Parathyroid adenoma (tissue), 2 donors: ENCODE data around the gene HSPB2.

Experiments used
- H2AFZ ChIP-seq: fragments of 300-600 bp; sonication (generic); one replicate; pipeline ENCODE4 v1.7.0; 2017; ENCODE audit warnings: antibody characterized with exemption, mild to moderate bottlenecking
- H3K27ac ChIP-seq: fragments of 300-600 bp; sonication (generic); one replicate; pipeline ENCODE4 v1.7.0; 2017
- H3K27me3 ChIP-seq: fragments of 300-600 bp; sonication (generic); one replicate; pipeline ENCODE4 v1.7.0; 2017; ENCODE audit warnings: low read length; ENCODE audit not compliant: control insufficient read depth, insufficient read depth
- H3K36me3 ChIP-seq: fragments of 300-600 bp; sonication (generic); one replicate; pipeline ENCODE4 v1.7.0; 2017; ENCODE audit warnings: low read length; ENCODE audit not compliant: control insufficient read depth, insufficient read depth
- H3K4me1 ChIP-seq: fragments of 300-600 bp; sonication (generic); one replicate; pipeline ENCODE4 v1.7.0; 2017; ENCODE audit warnings: control low read depth
- H3K4me2 ChIP-seq: fragments of 300-600 bp; sonication (generic); one replicate; pipeline ENCODE4 v1.7.0; 2017; ENCODE audit warnings: low read length
- H3K4me3 ChIP-seq: fragments of 300-600 bp; sonication (generic); one replicate; pipeline ENCODE4 v1.7.0; 2017; ENCODE audit warnings: low read depth, low read length
- H3K79me2 ChIP-seq: fragments of 300-600 bp; sonication (generic); one replicate; pipeline ENCODE4 v1.7.0; 2017; ENCODE audit warnings: control low read depth
- H3K9ac ChIP-seq: fragments of 300-600 bp; sonication (generic); one replicate; pipeline ENCODE4 v1.7.0; 2017; ENCODE audit warnings: mild to moderate bottlenecking
- H3K9me3 ChIP-seq: fragments of 300-600 bp; sonication (generic); one replicate; pipeline ENCODE4 v1.7.0; 2017; ENCODE audit warnings: low read length; ENCODE audit not compliant: control insufficient read depth
- TF ChIP-seq, protein P1 (sequence below): fragments of 300-600 bp; sonication (generic); IDR thresholded peaks from one replicate; pipeline ENCODE4 v1.7.0; 2017; ENCODE audit warnings: antibody characterized with exemption, mild to moderate bottlenecking
- donor health status: primary hyperparathyroidism.

Gene HSPB2

DNA sequence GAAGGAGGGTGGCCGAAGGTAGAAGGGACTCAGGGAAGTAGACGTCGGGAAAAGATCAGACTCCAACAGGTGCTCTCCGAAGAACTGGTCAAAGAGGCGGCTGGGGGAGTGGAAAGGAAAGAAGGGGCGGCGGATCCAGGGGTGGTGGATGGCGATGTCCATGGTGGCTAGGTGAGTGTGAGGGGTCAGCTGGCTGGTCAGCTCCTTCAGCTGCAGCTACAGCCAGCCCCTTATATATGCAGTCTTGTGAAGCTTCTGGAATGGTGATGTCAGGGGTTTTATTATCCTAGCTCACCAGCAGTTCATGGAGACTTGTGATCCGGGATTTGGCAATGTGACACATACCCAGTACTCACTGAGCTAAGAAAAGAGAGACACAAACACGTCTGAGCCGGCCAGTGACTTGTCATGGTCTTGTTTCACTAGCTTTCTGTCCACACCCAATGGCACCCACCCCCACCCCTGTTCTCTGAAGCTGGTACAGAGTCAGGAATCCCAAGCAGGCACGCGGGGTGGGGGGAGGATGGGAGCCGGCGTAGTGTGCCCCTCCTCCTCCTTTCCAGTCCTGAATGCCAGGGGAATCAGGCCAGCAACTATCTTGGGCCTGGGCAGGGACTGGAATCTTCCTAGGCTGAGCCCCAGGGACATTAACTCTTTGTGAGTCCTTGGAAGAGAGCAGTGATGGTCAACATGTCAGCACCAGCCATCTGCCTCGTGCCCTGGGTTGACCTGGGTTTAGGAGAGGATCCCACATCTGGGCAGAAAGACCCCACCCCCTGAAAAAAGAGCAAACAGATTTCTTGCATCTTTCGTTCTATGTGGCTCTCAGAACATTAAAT, 752 bp upstream of the HSPB2 start, which contains the start of gene CRYAB:
CRYAB (minus strand) TSS at position 208 of the 839 bp plus-strand sequence; CDS start at position 162, 46 bp downstream.
- H3K79me2 ChIP-seq, result no peaks in the 10 kb centered on the region
- H3K27ac ChIP-seq, result peak within 1 kb of the TSS; percentile 75
- H3K36me3 ChIP-seq, result no peaks in the 10 kb centered on the region
- peak within 1 kb of the TSS; percentile 85 for H2AFZ ChIP-seq
- no peaks in the 10 kb centered on the region for H3K9me3 ChIP-seq
- no peaks in the 10 kb centered on the region for H3K27me3 ChIP-seq
- peak within 1 kb of the TSS; percentile 40 for H3K4me3 ChIP-seq
- TF ChIP-seq, protein P1, sequence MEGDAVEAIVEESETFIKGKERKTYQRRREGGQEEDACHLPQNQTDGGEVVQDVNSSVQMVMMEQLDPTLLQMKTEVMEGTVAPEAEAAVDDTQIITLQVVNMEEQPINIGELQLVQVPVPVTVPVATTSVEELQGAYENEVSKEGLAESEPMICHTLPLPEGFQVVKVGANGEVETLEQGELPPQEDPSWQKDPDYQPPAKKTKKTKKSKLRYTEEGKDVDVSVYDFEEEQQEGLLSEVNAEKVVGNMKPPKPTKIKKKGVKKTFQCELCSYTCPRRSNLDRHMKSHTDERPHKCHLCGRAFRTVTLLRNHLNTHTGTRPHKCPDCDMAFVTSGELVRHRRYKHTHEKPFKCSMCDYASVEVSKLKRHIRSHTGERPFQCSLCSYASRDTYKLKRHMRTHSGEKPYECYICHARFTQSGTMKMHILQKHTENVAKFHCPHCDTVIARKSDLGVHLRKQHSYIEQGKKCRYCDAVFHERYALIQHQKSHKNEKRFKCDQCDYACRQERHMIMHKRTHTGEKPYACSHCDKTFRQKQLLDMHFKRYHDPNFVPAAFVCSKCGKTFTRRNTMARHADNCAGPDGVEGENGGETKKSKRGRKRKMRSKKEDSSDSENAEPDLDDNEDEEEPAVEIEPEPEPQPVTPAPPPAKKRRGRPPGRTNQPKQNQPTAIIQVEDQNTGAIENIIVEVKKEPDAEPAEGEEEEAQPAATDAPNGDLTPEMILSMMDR, result no peak
- H3K4me1 ChIP-seq, result peaks cover 26% of the 10 kb centered on the region
- H3K4me2 ChIP-seq, result peak within 1 kb of the TSS; percentile 53
- H3K9ac ChIP-seq, result no peak within 1 kb of the TSS

DNA sequence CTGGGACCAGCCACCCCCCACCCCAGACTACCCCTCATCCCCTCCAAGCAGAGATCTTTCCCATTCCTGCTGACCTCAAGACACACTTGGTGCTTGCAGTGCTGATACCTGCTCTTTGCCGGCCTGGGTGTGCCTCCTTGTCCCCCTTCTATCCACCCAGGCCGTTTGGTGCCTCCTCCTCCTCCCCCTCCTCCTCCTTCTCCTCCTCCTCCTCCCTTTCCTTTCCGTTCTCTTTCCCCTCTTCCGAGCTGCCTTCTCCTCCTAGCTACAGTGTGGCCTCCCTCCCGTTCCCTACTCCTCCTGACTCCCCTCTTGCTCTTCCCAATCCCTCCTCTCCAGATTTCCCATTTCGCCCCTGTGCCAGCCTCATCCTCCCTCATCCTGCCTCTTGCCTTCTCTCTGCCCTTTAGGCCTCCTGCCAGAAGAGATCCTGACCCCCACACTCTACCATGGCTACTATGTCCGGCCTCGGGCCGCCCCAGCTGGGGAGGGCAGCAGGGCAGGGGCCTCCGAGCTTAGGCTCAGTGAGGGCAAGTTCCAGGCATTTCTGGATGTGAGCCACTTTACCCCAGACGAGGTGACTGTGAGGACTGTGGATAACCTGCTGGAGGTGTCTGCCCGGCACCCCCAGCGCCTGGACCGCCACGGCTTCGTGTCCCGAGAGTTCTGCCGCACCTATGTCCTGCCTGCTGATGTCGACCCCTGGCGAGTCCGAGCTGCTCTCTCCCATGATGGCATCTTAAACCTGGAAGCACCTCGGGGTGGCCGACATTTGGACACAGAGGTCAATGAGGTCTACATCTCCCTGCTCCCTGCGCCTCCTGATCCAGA, 712 bp downstream of the HSPB2 start:
- H3K27ac ChIP-seq, result peak overlapping the region; percentile 57
- H3K79me2 ChIP-seq, result no peaks in the 10 kb centered on the region
- H3K9me3 ChIP-seq, result no peaks in the 10 kb centered on the region
- no peak overlapping the region for H3K9ac ChIP-seq
- peak overlapping the region; percentile 11 for H2AFZ ChIP-seq
- H3K4me2 ChIP-seq, result no peak overlapping the region
- H3K36me3 ChIP-seq, result no peaks in the 10 kb centered on the region
- no peaks in the 10 kb centered on the region for H3K27me3 ChIP-seq
- H3K4me3 ChIP-seq, result peak overlapping the region; percentile 16
- H3K4me1 ChIP-seq, result peaks cover 26% of the 10 kb centered on the region
- TF ChIP-seq, protein P1, result no peak

DNA sequence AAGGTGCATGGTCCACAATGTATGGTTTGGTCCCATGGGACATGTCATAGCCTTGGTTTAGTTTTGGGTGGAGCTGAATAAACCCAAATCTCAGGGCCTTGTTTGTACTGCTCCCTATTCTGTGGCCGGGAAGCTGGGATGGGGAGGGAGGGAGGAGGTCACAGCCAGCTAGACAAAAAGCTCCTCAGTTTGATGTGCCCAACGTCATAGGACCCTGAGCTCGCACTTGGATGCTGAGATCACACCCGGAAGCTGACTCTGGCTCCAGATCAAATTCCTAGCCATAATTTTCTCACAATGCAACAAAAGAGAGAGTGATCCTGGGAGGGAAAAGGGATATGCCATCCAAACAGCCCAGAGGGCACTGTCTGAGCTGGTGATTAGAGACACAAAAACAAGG, 1.5 kb downstream of the HSPB2 start:
- Histone ChIP-seq H3K4me1 (peaks cover 26% of the 10 kb centered on the region), H3K9me3 (no peaks in the 10 kb centered on the region), H3K4me3 (peak overlapping the region; percentile 16), H3K79me2 (no peaks in the 10 kb centered on the region), H2AFZ (peak overlapping the region; percentile 56), H3K27ac (peak overlapping the region; percentile 57), H3K27me3 (no peaks in the 10 kb centered on the region), H3K36me3 (no peaks in the 10 kb centered on the region), H3K9ac (no peak overlapping the region), H3K4me2 (no peak overlapping the region)
- TF ChIP-seq, protein P1, result no peak

DNA sequence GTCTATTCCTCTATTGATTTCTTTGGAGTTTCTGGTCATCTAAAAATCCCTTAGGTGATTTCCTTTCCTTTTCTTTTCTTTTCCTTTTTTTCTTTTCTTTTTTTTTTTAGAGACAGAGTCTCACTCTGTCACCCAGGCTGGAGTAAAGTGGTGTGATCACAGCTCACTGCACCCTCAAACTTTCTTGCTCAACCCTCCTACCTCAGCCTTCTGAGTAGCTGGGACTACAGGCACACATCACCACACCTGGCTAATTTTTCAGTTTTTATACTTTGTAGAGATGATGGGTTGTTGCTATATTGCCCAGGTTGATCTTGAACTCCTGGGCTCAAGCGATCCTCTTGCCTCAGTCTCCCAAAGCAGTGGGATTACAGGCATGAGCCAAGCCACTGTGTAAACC, 4.2 kb downstream of the HSPB2 start:
- TF ChIP-seq, protein P1, result no peak
- Histone ChIP-seq H2AFZ (no peak overlapping the region), H3K27me3 (no peaks in the 10 kb centered on the region), H3K9me3 (no peaks in the 10 kb centered on the region), H3K4me1 (peaks cover 4% of the 10 kb centered on the region), H3K4me2 (no peak overlapping the region), H3K9ac (no peak overlapping the region), H3K27ac (no peak overlapping the region), H3K4me3 (no peak overlapping the region), H3K79me2 (no peaks in the 10 kb centered on the region), H3K36me3 (no peaks in the 10 kb centered on the region)
